Measurements from ENCODE around the gene CUX1.
"Not testable (repeated sequence)": the region's sequence is repeated elsewhere in the genome, so short reads cannot be mapped to it uniquely, and the experiment has no call there.

Gene CUX1

DNA sequence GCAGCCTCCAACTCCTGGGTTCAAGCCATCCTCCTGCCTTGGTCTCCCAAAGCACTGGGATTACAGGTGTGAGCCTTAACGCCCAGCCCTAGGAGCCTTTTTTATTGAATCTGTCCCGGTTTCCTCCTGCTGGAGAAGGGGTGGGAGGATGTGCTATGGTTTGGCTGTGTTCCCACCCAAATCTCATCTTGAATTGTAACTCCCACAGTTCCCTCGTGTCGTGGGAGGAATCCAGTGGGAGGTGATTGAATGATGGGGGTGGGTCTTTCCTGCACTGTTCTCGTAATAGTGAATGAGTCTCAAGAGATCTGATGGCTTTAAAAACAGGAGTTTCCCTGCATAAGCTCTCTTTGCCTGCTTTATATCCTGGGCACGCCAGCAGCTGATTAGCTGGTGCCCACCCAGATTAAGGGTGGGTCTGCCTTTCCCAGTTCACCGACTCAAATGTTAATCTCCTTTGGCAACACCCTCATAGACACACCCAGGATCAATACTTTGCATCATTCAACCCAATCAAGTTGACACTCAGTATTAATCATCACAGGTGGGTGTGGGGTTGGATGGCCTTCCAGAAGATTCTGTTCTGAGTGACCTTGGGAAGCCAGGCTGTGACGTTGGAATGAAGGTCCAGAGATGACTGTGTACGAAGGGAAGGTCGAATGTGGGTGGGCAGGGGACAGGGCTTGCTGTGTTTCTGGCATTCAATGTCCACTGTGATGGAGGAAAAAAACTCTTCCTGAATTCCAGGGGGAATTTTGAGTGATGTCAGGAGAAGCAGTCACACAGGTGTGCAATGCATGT, 33.8 kb upstream of the CUX1 start:
- Mint-ChIP-seq H3K27me3 (peaks cover 24 to 36% of the 10 kb centered on the region in 2 donors), H3K4me3 (no peak overlapping the region), H3K36me3 (ENCODE audit: insufficient read depth) (no peaks in the 10 kb centered on the region), H3K27ac (no peak overlapping the region), H3K9me3 (no peaks in the 10 kb centered on the region), H3K4me1 (ENCODE audit: low read depth in 2 of 2) (peaks cover 0 to 6% of the 10 kb centered on the region in 2 donors)
- DNase-seq (no peak), ATAC-seq (replicated peaks) (no peak)

DNA sequence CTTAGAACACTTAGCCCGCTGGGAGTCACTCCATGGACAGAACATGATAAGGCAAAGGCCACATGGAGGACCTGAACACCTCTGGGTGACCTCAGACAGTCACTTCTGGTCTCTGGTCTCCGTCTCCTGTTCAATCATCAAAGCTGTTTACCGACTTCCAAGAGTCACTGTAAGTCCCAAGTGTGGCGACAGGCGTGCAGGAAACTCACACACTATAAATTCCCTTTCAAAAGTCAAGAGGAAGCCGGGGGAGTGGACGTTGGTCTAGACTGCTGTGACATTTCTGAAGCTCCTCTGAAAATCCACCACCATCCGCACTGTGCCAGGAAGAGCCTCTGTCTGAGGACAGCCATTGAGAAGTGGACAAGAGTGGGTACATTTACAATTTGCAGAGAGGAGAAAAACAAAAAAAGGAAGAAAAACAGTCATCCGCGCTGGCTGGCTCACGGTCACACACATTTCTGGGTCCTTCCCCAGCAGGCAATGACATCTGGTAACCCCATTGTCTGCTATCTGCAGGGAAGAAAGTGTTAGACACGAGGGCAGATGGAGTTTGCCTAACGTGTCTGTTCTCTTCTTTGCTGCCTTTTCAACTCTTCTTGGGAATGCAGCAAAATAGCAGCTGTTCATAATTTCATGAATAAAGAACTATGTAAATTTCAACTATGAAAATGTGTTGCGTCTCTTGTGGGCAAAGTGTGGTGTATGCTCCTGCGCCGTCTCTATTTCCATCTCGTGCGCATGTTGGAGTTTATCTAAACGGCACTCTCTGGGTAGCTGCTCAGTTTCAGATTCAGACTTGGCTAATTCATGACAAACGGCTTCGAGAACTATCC, 32.9 kb upstream of the CUX1 start:
- H3K27ac Mint-ChIP-seq: peak overlapping the region in 1 of 2 donors; percentile 46
- no peak for ATAC-seq (replicated peaks)

DNA sequence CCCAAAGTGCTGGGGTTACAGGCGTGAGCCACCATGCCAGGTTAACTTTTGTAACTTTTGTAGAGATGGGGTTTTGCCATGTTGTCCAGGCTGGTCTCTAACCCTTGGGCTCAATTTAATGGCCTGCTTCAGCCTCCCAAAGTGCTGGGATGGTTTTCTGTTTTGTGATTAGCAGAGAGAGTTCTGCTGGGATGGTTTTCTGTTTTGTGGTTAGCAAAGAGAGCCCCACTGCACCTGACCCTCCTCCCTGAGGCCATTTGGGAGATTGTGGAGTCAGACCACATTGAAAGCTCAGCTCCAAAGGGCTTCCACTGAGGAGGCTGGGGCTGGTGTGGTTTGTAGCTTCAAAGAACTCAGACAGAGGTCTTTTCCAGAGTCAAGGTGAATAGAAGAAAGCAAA, 29.6 kb upstream of the CUX1 start:
- no peak for DNase-seq
- Mint-ChIP-seq H3K9me3 (no peaks in the 10 kb centered on the region), H3K27me3 (peaks cover 27 to 29% of the 10 kb centered on the region in 2 donors), H3K36me3 (ENCODE audit: insufficient read depth) (no peaks in the 10 kb centered on the region), H3K4me3 (no peak overlapping the region), H3K4me1 (ENCODE audit: low read depth in 2 of 2) (peaks cover 0 to 6% of the 10 kb centered on the region in 2 donors), H3K27ac (no peak overlapping the region)
- no peak for ATAC-seq (replicated peaks)

More for the DNA sequence above, 32.9 kb upstream of the CUX1 start:
- no peak for DNase-seq
- H3K4me3 Mint-ChIP-seq: no peak overlapping the region
- H3K9me3 Mint-ChIP-seq: no peaks in the 10 kb centered on the region
- peaks cover 27 to 31% of the 10 kb centered on the region in 2 donors for H3K27me3 Mint-ChIP-seq
- H3K36me3 Mint-ChIP-seq (ENCODE audit: insufficient read depth): no peaks in the 10 kb centered on the region
- peaks cover 0 to 6% of the 10 kb centered on the region in 2 donors for H3K4me1 Mint-ChIP-seq (ENCODE audit: low read depth in 2 of 2)

DNA sequence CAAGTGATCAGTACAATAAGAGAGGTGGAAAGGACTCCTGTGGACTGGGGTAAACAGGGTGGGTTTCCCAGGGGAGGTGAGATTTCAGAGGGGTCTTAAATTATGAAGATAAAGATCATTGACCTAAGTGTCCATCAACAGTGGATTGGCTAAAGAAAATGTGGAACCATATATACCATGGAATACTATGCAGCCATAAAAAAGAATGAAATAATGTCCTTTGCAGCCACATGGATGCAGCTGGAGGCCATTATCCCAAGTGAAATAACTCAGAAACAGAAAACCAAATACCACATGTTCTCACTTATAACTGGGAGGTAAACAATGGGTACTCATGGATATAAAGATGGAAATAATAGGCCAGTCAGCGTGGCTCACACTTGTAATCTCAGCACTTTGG, 28.9 kb upstream of the CUX1 start:
- DNase-seq: no peak

DNA sequence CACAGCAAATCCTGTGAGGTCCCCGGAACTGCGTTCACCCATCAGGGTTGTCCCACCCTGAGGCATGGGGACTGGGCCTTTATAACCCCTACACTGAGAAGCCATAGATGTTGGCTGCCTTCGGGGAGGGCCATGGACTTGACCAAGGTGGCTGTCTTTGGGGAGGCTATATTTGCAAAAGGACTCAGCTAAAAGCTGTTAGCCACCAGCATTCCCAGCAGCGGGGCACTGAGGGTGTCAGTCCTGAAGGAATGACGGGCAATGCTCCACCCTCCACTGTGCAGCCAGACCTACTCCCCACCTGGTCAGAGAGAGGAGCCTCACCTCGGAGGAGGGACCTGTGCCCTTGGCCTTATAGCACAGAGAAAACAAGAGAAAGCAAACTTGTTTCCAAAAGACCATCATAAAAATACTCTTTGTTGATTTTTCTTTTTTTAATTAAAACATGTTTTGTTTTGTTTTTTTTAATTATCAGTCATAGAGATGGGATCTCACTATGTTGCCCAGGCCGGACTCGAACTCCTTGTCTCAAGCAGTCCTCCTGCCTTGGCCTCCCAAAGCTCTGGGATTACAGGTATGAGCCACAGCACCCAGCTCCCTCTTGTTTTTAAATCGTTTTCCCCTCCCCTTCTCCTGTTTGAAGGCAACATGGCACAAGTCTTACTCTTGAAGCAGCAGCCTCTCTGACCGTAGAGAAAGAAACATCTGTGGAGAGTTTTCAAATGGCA, 26.7 kb upstream of the CUX1 start:
- H3K9me3 Mint-ChIP-seq: no peaks in the 10 kb centered on the region

More for the DNA sequence above, 28.9 kb upstream of the CUX1 start:
- H3K4me3 Mint-ChIP-seq: no peak overlapping the region
- no peak overlapping the region for H3K27ac Mint-ChIP-seq
- no peaks in the 10 kb centered on the region for H3K36me3 Mint-ChIP-seq (ENCODE audit: insufficient read depth)
- peaks cover 0 to 6% of the 10 kb centered on the region in 2 donors for H3K4me1 Mint-ChIP-seq (ENCODE audit: low read depth in 2 of 2)
- H3K9me3 Mint-ChIP-seq: no peaks in the 10 kb centered on the region
- peaks cover 25 to 27% of the 10 kb centered on the region in 2 donors for H3K27me3 Mint-ChIP-seq
- ATAC-seq (replicated peaks): no peak

DNA sequence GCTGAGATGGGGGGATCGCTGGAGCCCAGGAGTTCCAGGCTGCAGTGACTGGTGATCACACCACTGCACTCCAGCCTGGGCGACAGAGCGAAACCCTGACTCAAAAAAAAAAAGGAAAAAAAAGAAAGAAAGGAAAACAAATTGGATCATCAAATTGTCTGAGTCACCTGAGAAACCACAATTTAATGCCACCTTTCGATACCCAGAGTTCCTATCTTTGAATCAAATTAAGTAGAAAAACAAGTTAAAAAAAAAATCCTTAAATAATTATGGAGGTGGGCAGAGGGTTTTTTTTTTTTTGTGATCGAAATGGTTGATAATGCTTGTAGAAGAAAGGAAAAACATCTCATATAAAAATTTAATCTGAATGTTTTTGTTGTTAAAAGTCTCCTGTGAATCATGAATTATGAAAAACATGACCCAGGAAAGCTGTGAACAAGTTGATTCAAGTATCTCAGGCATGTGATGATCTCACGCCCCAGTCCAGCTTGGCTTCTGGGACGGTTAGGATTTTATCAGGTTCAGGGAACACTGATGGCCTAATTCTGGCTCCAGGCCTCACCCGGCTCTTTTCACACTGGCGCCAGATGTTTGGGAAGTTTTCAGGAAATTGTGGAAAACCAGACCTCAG, 25.3 kb upstream of the CUX1 start:
- Mint-ChIP-seq H3K36me3 (ENCODE audit: insufficient read depth) (no peaks in the 10 kb centered on the region), H3K27ac (no peak overlapping the region), H3K9me3 (no peaks in the 10 kb centered on the region), H3K27me3 (peaks cover 12 to 24% of the 10 kb centered on the region in 2 donors), H3K4me1 (ENCODE audit: low read depth in 2 of 2) (peaks cover 0 to 3% of the 10 kb centered on the region in 2 donors), H3K4me3 (no peak overlapping the region)
- DNase-seq (no peak), ATAC-seq (replicated peaks) (no peak)

More for the DNA sequence above, 26.7 kb upstream of the CUX1 start:
- Mint-ChIP-seq H3K27me3 (peaks cover 8 to 22% of the 10 kb centered on the region in 2 donors), H3K4me3 (no peak overlapping the region), H3K4me1 (ENCODE audit: low read depth in 2 of 2) (no peaks in the 10 kb centered on the region), H3K27ac (no peak overlapping the region), H3K36me3 (ENCODE audit: insufficient read depth) (no peaks in the 10 kb centered on the region)
- no peak for ATAC-seq (replicated peaks)
- no peak for DNase-seq

DNA sequence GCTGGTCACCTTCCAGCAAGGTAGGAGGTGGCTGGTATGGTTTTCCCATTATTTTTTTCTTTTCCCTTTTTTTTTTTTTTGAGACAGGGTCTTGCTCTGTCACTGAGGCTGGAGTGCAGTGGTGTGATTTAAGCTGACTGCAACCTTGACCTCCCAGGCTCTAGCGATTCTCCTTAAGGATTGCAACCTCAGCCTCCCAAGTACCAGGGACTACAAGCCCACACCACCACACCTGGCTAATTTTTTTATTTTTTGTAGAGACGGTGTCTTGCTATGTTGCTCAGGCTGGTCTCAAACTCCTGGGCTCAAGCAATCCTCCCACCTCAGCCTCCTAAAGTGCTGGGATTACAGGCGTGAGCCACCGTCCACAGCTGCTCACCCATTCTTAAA, 24.7 kb upstream of the CUX1 start:
- H3K9me3 Mint-ChIP-seq; ATAC-seq (replicated peaks); H3K27ac Mint-ChIP-seq; H3K4me3 Mint-ChIP-seq; H3K4me1 Mint-ChIP-seq (ENCODE audit: low read depth in 2 of 2); DNase-seq; H3K36me3 Mint-ChIP-seq (ENCODE audit: insufficient read depth): not testable (repeated sequence)
- peaks cover 13 to 26% of the 10 kb centered on the region in 2 donors for H3K27me3 Mint-ChIP-seq

DNA sequence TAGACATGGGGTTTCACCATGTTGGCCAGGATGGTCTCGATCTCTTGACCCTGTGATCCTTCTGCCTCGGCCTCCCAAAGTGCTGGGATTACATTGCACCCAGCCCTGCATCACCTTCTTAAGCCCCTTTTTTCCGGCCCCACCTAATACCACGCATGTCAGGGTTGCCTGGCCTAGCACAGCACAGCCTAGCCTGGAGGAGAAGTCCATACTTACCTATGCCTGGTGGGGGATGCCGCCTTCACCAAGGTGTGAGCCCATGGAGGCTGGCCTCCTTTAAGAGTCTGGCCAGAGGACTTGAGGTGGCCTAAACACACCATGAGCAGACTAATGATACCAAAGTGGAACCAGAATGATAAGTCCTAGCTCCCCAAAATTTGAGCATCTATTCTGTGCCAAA, 22.0 kb upstream of the CUX1 start:
- Mint-ChIP-seq H3K27ac (no peak overlapping the region), H3K9me3 (no peaks in the 10 kb centered on the region), H3K36me3 (ENCODE audit: insufficient read depth) (no peaks in the 10 kb centered on the region), H3K4me3 (no peak overlapping the region), H3K27me3 (peaks cover 5 to 26% of the 10 kb centered on the region in 2 donors), H3K4me1 (ENCODE audit: low read depth in 2 of 2) (peaks cover 0 to 3% of the 10 kb centered on the region in 2 donors)
- ATAC-seq (replicated peaks) (no peak), DNase-seq (no peak)

DNA sequence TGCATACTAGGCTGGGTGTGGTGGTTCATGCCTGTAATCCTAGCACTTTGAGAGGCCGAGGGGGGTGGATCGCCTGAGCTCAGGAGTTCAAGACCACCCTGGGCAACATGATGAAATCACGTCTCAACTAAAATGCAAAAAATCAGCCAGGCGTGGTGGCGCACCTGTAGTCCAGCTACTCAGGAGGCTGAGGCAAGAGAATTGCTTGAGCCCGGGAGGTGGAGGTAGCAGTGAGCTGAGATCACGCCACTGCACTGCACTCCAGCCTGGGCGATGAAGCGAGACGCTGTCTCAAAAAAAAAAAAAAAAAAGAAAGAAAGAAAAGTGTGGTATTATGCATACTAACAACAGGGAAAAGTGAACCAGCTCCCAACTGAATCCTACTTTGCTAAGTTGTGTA, 19.3 kb upstream of the CUX1 start:
- not testable (repeated sequence) for H3K36me3 Mint-ChIP-seq (ENCODE audit: insufficient read depth); H3K4me3 Mint-ChIP-seq; ATAC-seq (replicated peaks); H3K27ac Mint-ChIP-seq; H3K9me3 Mint-ChIP-seq; H3K4me1 Mint-ChIP-seq (ENCODE audit: low read depth in 2 of 2); DNase-seq
- peaks cover 17 to 38% of the 10 kb centered on the region in 2 donors for H3K27me3 Mint-ChIP-seq

DNA sequence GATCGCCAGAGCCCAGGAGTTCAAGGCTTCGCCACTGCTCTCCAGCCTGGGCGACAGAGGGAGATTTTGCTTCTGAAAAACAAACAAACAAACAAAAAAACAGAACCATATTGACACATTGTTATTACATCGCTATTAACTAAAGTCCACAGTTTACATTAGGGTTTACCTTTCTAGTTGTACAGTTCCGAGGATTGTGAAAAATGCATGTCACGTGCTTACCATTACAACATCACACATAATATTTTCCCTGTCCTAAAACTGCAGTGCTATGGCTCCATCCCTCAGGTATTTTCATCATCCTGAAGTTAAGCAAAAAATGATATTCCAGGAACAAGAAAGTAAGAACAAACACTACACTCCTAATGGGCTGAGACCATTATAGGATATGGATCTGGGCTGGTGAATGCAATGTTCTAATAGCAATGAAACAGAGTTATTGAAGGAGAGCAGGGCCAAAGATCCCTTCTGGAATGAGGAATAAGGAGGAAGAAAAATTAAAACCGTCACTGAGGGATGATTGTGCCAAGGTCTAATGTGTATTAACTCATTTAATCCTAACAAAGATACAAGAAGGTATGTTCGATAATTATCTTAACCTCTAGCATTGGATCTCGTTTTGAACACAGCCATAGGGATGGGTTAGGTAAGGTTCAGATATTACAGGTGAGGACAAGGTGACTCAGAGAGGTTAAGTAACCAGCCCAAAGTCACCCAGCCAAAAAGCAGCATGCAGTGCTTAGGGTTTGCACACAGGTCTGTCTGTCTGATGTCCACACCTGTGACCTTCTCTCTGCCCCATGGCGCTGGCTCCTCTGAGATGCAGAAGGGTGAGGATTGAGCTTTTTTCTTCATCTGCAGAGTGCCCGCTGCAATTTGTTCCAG, 14.0 kb upstream of the CUX1 start:
- Mint-ChIP-seq H3K4me3 (peak overlapping the region; percentile 44 to 74), H3K9me3 (no peaks in the 10 kb centered on the region), H3K27ac (peak overlapping the region; percentile 29 to 62), H3K4me1 (ENCODE audit: low read depth in 2 of 2) (peaks cover 7 to 16% of the 10 kb centered on the region in 2 donors), H3K27me3 (peaks cover 37% of the 10 kb centered on the region in 2 donors), H3K36me3 (ENCODE audit: insufficient read depth) (peaks cover 3% of the 10 kb centered on the region)
- DNase-seq (no peak), ATAC-seq (replicated peaks) (no peak)

DNA sequence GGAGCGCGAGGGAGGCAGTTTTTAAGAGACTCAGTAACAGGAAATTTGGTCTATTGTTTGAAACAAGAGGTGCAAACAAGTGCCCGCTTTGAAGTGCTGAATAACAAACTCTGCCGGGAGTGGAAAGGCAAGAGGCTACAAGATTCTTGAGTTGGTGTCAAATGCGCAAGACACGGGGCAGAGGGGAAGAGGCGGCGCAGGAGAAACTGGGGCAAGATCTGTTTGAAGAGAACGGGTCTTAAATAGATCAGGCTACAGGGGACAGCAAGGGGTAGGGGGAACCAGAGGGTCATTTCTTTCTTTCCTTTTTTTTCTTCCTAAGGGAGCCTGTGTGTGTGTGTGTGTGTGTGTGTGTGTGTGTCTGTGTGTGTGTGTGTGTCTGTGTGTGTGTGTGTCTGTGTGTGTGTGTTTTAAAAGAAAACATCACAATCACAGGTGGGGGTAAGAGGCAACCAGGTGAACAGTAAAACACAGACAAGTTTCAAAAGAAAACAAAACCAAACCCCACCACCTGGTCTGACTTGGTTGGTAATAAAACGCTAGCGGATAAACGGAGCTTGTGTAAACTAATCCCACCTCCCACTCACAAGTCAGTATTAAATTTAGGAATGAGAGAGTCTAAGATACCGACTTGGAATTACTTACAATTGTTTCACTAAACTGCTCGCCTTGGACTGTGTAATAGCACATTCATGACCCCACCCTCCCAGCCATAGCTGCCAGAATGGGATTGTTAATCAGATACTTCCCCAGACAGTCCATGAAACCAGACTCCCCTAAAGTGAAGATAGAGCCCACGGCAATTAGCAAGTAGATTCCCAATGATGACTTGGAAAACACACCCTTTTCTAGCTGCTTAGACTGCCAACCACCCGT, 13.1 kb upstream of the CUX1 start:
- Mint-ChIP-seq H3K27ac (peak overlapping the region; percentile 29 to 62), H3K27me3 (peaks cover 37% of the 10 kb centered on the region in 2 donors), H3K9me3 (no peaks in the 10 kb centered on the region), H3K4me3 (peak overlapping the region; percentile 44 to 74), H3K36me3 (ENCODE audit: insufficient read depth) (peaks cover 3% of the 10 kb centered on the region), H3K4me1 (ENCODE audit: low read depth in 2 of 2) (peaks cover 7 to 16% of the 10 kb centered on the region in 2 donors)
- DNase-seq (peak; percentile 6 to 26 (median 10)), ATAC-seq (replicated peaks) (peak; percentile 76)

All from effector memory CD8-positive, alpha-beta T cell (primary cell).